Activated naive CD4-positive, alpha-beta T cell treated with anti-CD3 and anti-CD28 coated beads, Interleukin-2, amount 50 U/mL, for 16 hours (primary cell): ENCODE results near the gene DEFB127.
"Not testable (repeated sequence)": the region's sequence is repeated elsewhere in the genome, so short reads cannot be mapped to it uniquely, and the experiment has no call there.

Source experiments
- DNase-seq: peaks from one replicate; pipeline ENCODE4 v3.0.0-alpha.2; 2020

Gene DEFB127

GRCh38 chr20:157154-157553 is at the start of gene DEFB127:
Gene DEFB127 (plus strand): TSS chr20:157454. CDS start chr20:157545, 91 bp downstream.
- DNase-seq, result no peak

- DNase-seq, result no peak
Measured at GRCh38 chr20:112396-112795, 44.9 kb upstream of the DEFB127 start.

- DNase-seq, result no peak
Measured at GRCh38 chr20:117518-117917, 39.7 kb upstream of the DEFB127 start.

GRCh38 chr20:129786-130323 is 27.4 kb upstream of the DEFB127 start:
- not testable (repeated sequence) for DNase-seq

- no peak for DNase-seq
Measured at GRCh38 chr20:137668-138490, 19.4 kb upstream of the DEFB127 start.

GRCh38 chr20:142290-142689 is 15.0 kb upstream of the DEFB127 start, which contains the start of gene DEFB126:
Gene DEFB126 (plus strand): TSS chr20:142590. CDS start chr20:142629, 39 bp downstream.
- DNase-seq, result no peak

- DNase-seq, result no peak
Measured at GRCh38 chr20:145877-146276, 11.4 kb upstream of the DEFB127 start.

- DNase-seq, result no peak
Measured at GRCh38 chr20:152131-152530, 5.1 kb upstream of the DEFB127 start.

- DNase-seq, result no peak
Measured at GRCh38 chr20:164618-165017, 7.4 kb downstream of the DEFB127 start.

GRCh38 chr20:168876-169275 is 11.6 kb downstream of the DEFB127 start:
- no peak for DNase-seq

GRCh38 chr20:184288-184687 is 27.0 kb downstream of the DEFB127 start:
- no peak for DNase-seq

- no peak for DNase-seq
Measured at GRCh38 chr20:187733-188132, 30.5 kb downstream of the DEFB127 start.

GRCh38 chr20:189611-190010 is 32.4 kb downstream of the DEFB127 start, which contains the start of gene DEFB128:
Gene DEFB128 (minus strand): TSS chr20:189711. CDS start chr20:189623, 88 bp downstream.
- no peak for DNase-seq

- no peak for DNase-seq
Measured at GRCh38 chr20:198225-198624, 41.0 kb downstream of the DEFB127 start.

- no peak for DNase-seq
Measured at GRCh38 chr20:199996-200395, 42.7 kb downstream of the DEFB127 start.

- DNase-seq, result not testable (repeated sequence)
Measured at GRCh38 chr20:203630-204029, 46.4 kb downstream of the DEFB127 start.
